Measurements from ENCODE around the gene PCCA.

The PCCA gene

GRCh38 chr13:100399455-100399854, 310.6 kb downstream of the PCCA start:
- H3K4me3 ChIP-seq (ENCODE audit: low read length in 2 of 2) = no peak overlapping the region
- H3K27ac ChIP-seq (ENCODE audit: low read length) = no peak overlapping the region
- no peaks in the 10 kb centered on the region for H3K27me3 ChIP-seq (ENCODE audit: control insufficient read depth in 1 of 2, insufficient read depth in 2 of 2, low read length in 2 of 2)
- H3K9me3 ChIP-seq (ENCODE audit: control insufficient read depth in 2 of 2, low read length in 2 of 2) = peaks cover 0 to under 1% of the 10 kb centered on the region in 2 donors
- no peaks in the 10 kb centered on the region for H3K4me1 ChIP-seq (ENCODE audit: control insufficient read depth, insufficient read depth, low read length)
- H3K9ac ChIP-seq (ENCODE audit: low read length in 2 of 2) = no peak overlapping the region
- H3K36me3 ChIP-seq (ENCODE audit: control insufficient read depth in 2 of 2, insufficient read depth in 2 of 2, low read length in 2 of 2) = peaks cover 4 to 6% of the 10 kb centered on the region in 2 donors

- no peak overlapping the region for H3K27ac ChIP-seq (ENCODE audit: low read length)
- H3K36me3 ChIP-seq (ENCODE audit: control insufficient read depth in 2 of 2, insufficient read depth in 2 of 2, low read length in 2 of 2) = peaks cover 7 to 10% of the 10 kb centered on the region in 2 donors
- no peak overlapping the region for H3K9ac ChIP-seq (ENCODE audit: low read length in 2 of 2)
- no peaks in the 10 kb centered on the region for H3K27me3 ChIP-seq (ENCODE audit: control insufficient read depth in 1 of 2, insufficient read depth in 2 of 2, low read length in 2 of 2)
- H3K4me1 ChIP-seq (ENCODE audit: control insufficient read depth, insufficient read depth, low read length) = no peaks in the 10 kb centered on the region
- H3K4me3 ChIP-seq (ENCODE audit: low read length in 2 of 2) = no peak overlapping the region
- H3K9me3 ChIP-seq (ENCODE audit: control insufficient read depth in 2 of 2, low read length in 2 of 2) = peaks cover 10 to 17% of the 10 kb centered on the region in 2 donors
Observed at GRCh38 chr13:100403675-100404074, 314.8 kb downstream of the PCCA start.

GRCh38 chr13:100409132-100409531, 320.2 kb downstream of the PCCA start:
- no peaks in the 10 kb centered on the region for H3K27me3 ChIP-seq (ENCODE audit: control insufficient read depth in 1 of 2, insufficient read depth in 2 of 2, low read length in 2 of 2)
- H3K27ac ChIP-seq (ENCODE audit: low read length) = no peak overlapping the region
- H3K9me3 ChIP-seq (ENCODE audit: control insufficient read depth in 2 of 2, low read length in 2 of 2) = peaks cover 12 to 36% of the 10 kb centered on the region in 2 donors
- no peaks in the 10 kb centered on the region for H3K4me1 ChIP-seq (ENCODE audit: control insufficient read depth, insufficient read depth, low read length)
- H3K9ac ChIP-seq (ENCODE audit: low read length in 2 of 2) = no peak overlapping the region
- H3K4me3 ChIP-seq (ENCODE audit: low read length in 2 of 2) = no peak overlapping the region
- peaks cover 3 to 10% of the 10 kb centered on the region in 2 donors for H3K36me3 ChIP-seq (ENCODE audit: control insufficient read depth in 2 of 2, insufficient read depth in 2 of 2, low read length in 2 of 2)

- Histone ChIP-seq H3K27me3 (ENCODE audit: control insufficient read depth in 1 of 2, insufficient read depth in 2 of 2, low read length in 2 of 2) (no peaks in the 10 kb centered on the region), H3K27ac (ENCODE audit: low read length) (no peak overlapping the region), H3K4me1 (ENCODE audit: control insufficient read depth, insufficient read depth, low read length) (no peaks in the 10 kb centered on the region), H3K9ac (ENCODE audit: low read length in 2 of 2) (no peak overlapping the region), H3K36me3 (ENCODE audit: control insufficient read depth in 2 of 2, insufficient read depth in 2 of 2, low read length in 2 of 2) (no peaks in the 10 kb centered on the region), H3K4me3 (ENCODE audit: low read length in 2 of 2) (no peak overlapping the region), H3K9me3 (ENCODE audit: control insufficient read depth in 2 of 2, low read length in 2 of 2) (no peaks in the 10 kb centered on the region)
Observed at GRCh38 chr13:100423375-100423774, 334.5 kb downstream of the PCCA start.

- Histone ChIP-seq H3K9me3 (ENCODE audit: control insufficient read depth in 2 of 2, low read length in 2 of 2) (no peaks in the 10 kb centered on the region), H3K27me3 (ENCODE audit: control insufficient read depth in 1 of 2, insufficient read depth in 2 of 2, low read length in 2 of 2) (no peaks in the 10 kb centered on the region), H3K9ac (ENCODE audit: low read length in 2 of 2) (no peak overlapping the region), H3K4me3 (ENCODE audit: low read length in 2 of 2) (no peak overlapping the region), H3K36me3 (ENCODE audit: control insufficient read depth in 2 of 2, insufficient read depth in 2 of 2, low read length in 2 of 2) (peaks cover 0 to 8% of the 10 kb centered on the region in 2 donors), H3K4me1 (ENCODE audit: control insufficient read depth, insufficient read depth, low read length) (no peaks in the 10 kb centered on the region), H3K27ac (ENCODE audit: low read length) (no peak overlapping the region)
Observed at GRCh38 chr13:100428986-100429385, 340.1 kb downstream of the PCCA start.

- no peaks in the 10 kb centered on the region for H3K27me3 ChIP-seq (ENCODE audit: control insufficient read depth in 1 of 2, insufficient read depth in 2 of 2, low read length in 2 of 2)
- H3K9me3 ChIP-seq (ENCODE audit: control insufficient read depth in 2 of 2, low read length in 2 of 2) = no peaks in the 10 kb centered on the region
- H3K4me3 ChIP-seq (ENCODE audit: low read length in 2 of 2) = no peak overlapping the region
- no peak overlapping the region for H3K27ac ChIP-seq (ENCODE audit: low read length)
- peaks cover 0 to 9% of the 10 kb centered on the region in 2 donors for H3K36me3 ChIP-seq (ENCODE audit: control insufficient read depth in 2 of 2, insufficient read depth in 2 of 2, low read length in 2 of 2)
- H3K9ac ChIP-seq (ENCODE audit: low read length in 2 of 2) = no peak overlapping the region
- no peaks in the 10 kb centered on the region for H3K4me1 ChIP-seq (ENCODE audit: control insufficient read depth, insufficient read depth, low read length)
Observed at GRCh38 chr13:100432611-100433010, 343.7 kb downstream of the PCCA start.

GRCh38 chr13:100433475-100433874, 344.6 kb downstream of the PCCA start:
- Histone ChIP-seq H3K9ac (ENCODE audit: low read length in 2 of 2) (no peak overlapping the region), H3K4me3 (ENCODE audit: low read length in 2 of 2) (no peak overlapping the region), H3K9me3 (ENCODE audit: control insufficient read depth in 2 of 2, low read length in 2 of 2) (no peaks in the 10 kb centered on the region), H3K27me3 (ENCODE audit: control insufficient read depth in 1 of 2, insufficient read depth in 2 of 2, low read length in 2 of 2) (no peaks in the 10 kb centered on the region), H3K36me3 (ENCODE audit: control insufficient read depth in 2 of 2, insufficient read depth in 2 of 2, low read length in 2 of 2) (peaks cover 0 to 11% of the 10 kb centered on the region in 2 donors), H3K4me1 (ENCODE audit: control insufficient read depth, insufficient read depth, low read length) (no peaks in the 10 kb centered on the region), H3K27ac (ENCODE audit: low read length) (no peak overlapping the region)

GRCh38 chr13:100434010-100434763, 345.3 kb downstream of the PCCA start:
- no peak overlapping the region for H3K9ac ChIP-seq (ENCODE audit: low read length in 2 of 2)
- peaks cover 0 to 8% of the 10 kb centered on the region in 2 donors for H3K36me3 ChIP-seq (ENCODE audit: control insufficient read depth in 2 of 2, insufficient read depth in 2 of 2, low read length in 2 of 2)
- no peak overlapping the region for H3K4me3 ChIP-seq (ENCODE audit: low read length in 2 of 2)
- no peaks in the 10 kb centered on the region for H3K4me1 ChIP-seq (ENCODE audit: control insufficient read depth, insufficient read depth, low read length)
- H3K9me3 ChIP-seq (ENCODE audit: control insufficient read depth in 2 of 2, low read length in 2 of 2) = no peaks in the 10 kb centered on the region
- H3K27me3 ChIP-seq (ENCODE audit: control insufficient read depth in 1 of 2, insufficient read depth in 2 of 2, low read length in 2 of 2) = no peaks in the 10 kb centered on the region
- H3K27ac ChIP-seq (ENCODE audit: low read length) = no peak overlapping the region

- Histone ChIP-seq H3K9ac (ENCODE audit: low read length in 2 of 2) (no peak overlapping the region), H3K4me3 (ENCODE audit: low read length in 2 of 2) (no peak overlapping the region), H3K27ac (ENCODE audit: low read length) (no peak overlapping the region), H3K36me3 (ENCODE audit: control insufficient read depth in 2 of 2, insufficient read depth in 2 of 2, low read length in 2 of 2) (peaks cover 0 to 4% of the 10 kb centered on the region in 2 donors), H3K27me3 (ENCODE audit: control insufficient read depth in 1 of 2, insufficient read depth in 2 of 2, low read length in 2 of 2) (no peaks in the 10 kb centered on the region), H3K9me3 (ENCODE audit: control insufficient read depth in 2 of 2, low read length in 2 of 2) (no peaks in the 10 kb centered on the region), H3K4me1 (ENCODE audit: control insufficient read depth, insufficient read depth, low read length) (no peaks in the 10 kb centered on the region)
Observed at GRCh38 chr13:100436099-100436498, 347.2 kb downstream of the PCCA start.

GRCh38 chr13:100438059-100438788, 349.3 kb downstream of the PCCA start:
- H3K36me3 ChIP-seq (ENCODE audit: control insufficient read depth in 2 of 2, insufficient read depth in 2 of 2, low read length in 2 of 2) = peaks cover 0 to 4% of the 10 kb centered on the region in 2 donors
- H3K9me3 ChIP-seq (ENCODE audit: control insufficient read depth in 2 of 2, low read length in 2 of 2) = no peaks in the 10 kb centered on the region
- H3K4me3 ChIP-seq (ENCODE audit: low read length in 2 of 2) = no peak overlapping the region
- no peak overlapping the region for H3K9ac ChIP-seq (ENCODE audit: low read length in 2 of 2)
- H3K4me1 ChIP-seq (ENCODE audit: control insufficient read depth, insufficient read depth, low read length) = no peaks in the 10 kb centered on the region
- no peak overlapping the region for H3K27ac ChIP-seq (ENCODE audit: low read length)
- H3K27me3 ChIP-seq (ENCODE audit: control insufficient read depth in 1 of 2, insufficient read depth in 2 of 2, low read length in 2 of 2) = no peaks in the 10 kb centered on the region

Data from stomach smooth muscle (tissue), 2 donors.